BLaER1 (cell line): Measurements from ENCODE around the gene IYD.
A peak's percentile ranks its signal among the peaks of the same experiment; 100 is the strongest.

ENCODE experiments used
- H3K27ac ChIP-seq: shearing (Covaris generic); formaldehyde crosslinking; 2 replicates; pipeline ENCODE4 v1.8.1; 2022
- H3K27me3 ChIP-seq: shearing (Covaris generic); formaldehyde crosslinking; 2 replicates; pipeline ENCODE4 v1.8.1; 2022
- H3K36me3 ChIP-seq: shearing (Covaris generic); formaldehyde crosslinking; 2 replicates; pipeline ENCODE4 v1.8.1; 2022
- H3K4me1 ChIP-seq: shearing (Covaris generic); formaldehyde crosslinking; 2 replicates; pipeline ENCODE4 v1.8.1; 2022
- H3K4me2 ChIP-seq: shearing (Covaris generic); formaldehyde crosslinking; 2 replicates; pipeline ENCODE4 v1.8.1; 2022
- H3K4me3 ChIP-seq: shearing (Covaris generic); formaldehyde crosslinking; 2 replicates; pipeline ENCODE4 v1.8.1; 2022
- H3K9ac ChIP-seq: shearing (Covaris generic); formaldehyde crosslinking; 2 replicates; pipeline ENCODE4 v1.8.1; 2022
- H3K9me3 ChIP-seq: shearing (Covaris generic); formaldehyde crosslinking; 2 replicates; pipeline ENCODE4 v1.8.1; 2022
- H4K20me1 ChIP-seq: shearing (Covaris generic); formaldehyde crosslinking; 2 replicates; pipeline ENCODE4 v1.8.1; 2022
- Cebpa-rat ChIP-seq: shearing (Covaris generic); IDR thresholded peaks from 2 replicates; pipeline ENCODE4 v1.8.1; 2022

IYD gene

GRCh38 chr6:150410906-150411305 lies 42.1 kb downstream of the IYD start:
- Histone ChIP-seq H3K4me2 (no peak overlapping the region), H3K27ac (no peak overlapping the region), H3K27me3 (no peaks in the 10 kb centered on the region), H3K36me3 (no peaks in the 10 kb centered on the region), H4K20me1 (no peaks in the 10 kb centered on the region), H3K4me3 (no peak overlapping the region), H3K9me3 (0 out of 2 replicates have a peak, but pooled peaks cover 4% of the 10 kb centered on the region), H3K9ac (no peak overlapping the region), H3K4me1 (peaks cover 11% of the 10 kb centered on the region)
- TF ChIP-seq Cebpa-rat: no peak

GRCh38 chr6:150412221-150412620 lies 43.4 kb downstream of the IYD start:
- H4K20me1 ChIP-seq: no peaks in the 10 kb centered on the region
- H3K36me3 ChIP-seq: no peaks in the 10 kb centered on the region
- no peak overlapping the region for H3K4me2 ChIP-seq
- 0 out of 2 replicates have a peak, but pooled peaks cover 3% of the 10 kb centered on the region for H3K9me3 ChIP-seq
- H3K27ac ChIP-seq: no peak overlapping the region
- no peaks in the 10 kb centered on the region for H3K27me3 ChIP-seq
- no peak overlapping the region for H3K9ac ChIP-seq
- TF ChIP-seq Cebpa-rat: no peak
- no peak overlapping the region for H3K4me3 ChIP-seq
- peaks cover 11% of the 10 kb centered on the region for H3K4me1 ChIP-seq

GRCh38 chr6:150413198-150413597 lies 44.4 kb downstream of the IYD start:
- H3K9ac ChIP-seq: no peak overlapping the region
- TF ChIP-seq Cebpa-rat: no peak
- no peaks in the 10 kb centered on the region for H3K36me3 ChIP-seq
- H4K20me1 ChIP-seq: no peaks in the 10 kb centered on the region
- H3K4me2 ChIP-seq: no peak overlapping the region
- H3K27ac ChIP-seq: no peak overlapping the region
- no peaks in the 10 kb centered on the region for H3K27me3 ChIP-seq
- H3K9me3 ChIP-seq: 0 out of 2 replicates have a peak, but pooled peaks cover 3% of the 10 kb centered on the region
- peaks cover 11% of the 10 kb centered on the region for H3K4me1 ChIP-seq
- no peak overlapping the region for H3K4me3 ChIP-seq

- 0 out of 2 replicates have a peak, but pooled peaks cover 3% of the 10 kb centered on the region for H3K9me3 ChIP-seq
- H4K20me1 ChIP-seq: no peaks in the 10 kb centered on the region
- H3K27me3 ChIP-seq: no peaks in the 10 kb centered on the region
- peaks cover 15% of the 10 kb centered on the region for H3K4me1 ChIP-seq
- no peak overlapping the region for H3K4me3 ChIP-seq
- no peak overlapping the region for H3K9ac ChIP-seq
- no peaks in the 10 kb centered on the region for H3K36me3 ChIP-seq
- no peak overlapping the region for H3K4me2 ChIP-seq
- no peak for TF ChIP-seq Cebpa-rat
- H3K27ac ChIP-seq: no peak overlapping the region
These were observed 45.0 kb downstream of the IYD start for GRCh38 chr6:150413781-150414281.

- no peaks in the 10 kb centered on the region for H3K36me3 ChIP-seq
- peaks cover 9% of the 10 kb centered on the region; the same call in 1 of the 2 replicates for H3K4me1 ChIP-seq
- no peak overlapping the region for H3K9ac ChIP-seq
- H3K4me2 ChIP-seq: no peak overlapping the region
- no peak overlapping the region for H3K27ac ChIP-seq
- no peak overlapping the region for H3K4me3 ChIP-seq
- no peak for TF ChIP-seq Cebpa-rat
- H4K20me1 ChIP-seq: no peaks in the 10 kb centered on the region
- H3K27me3 ChIP-seq: no peaks in the 10 kb centered on the region
- H3K9me3 ChIP-seq: 0 out of 2 replicates have a peak, but pooled peaks cover 7% of the 10 kb centered on the region
These were observed 47.3 kb downstream of the IYD start for GRCh38 chr6:150416128-150416527.

- Histone ChIP-seq H3K27ac (no peak overlapping the region), H4K20me1 (no peaks in the 10 kb centered on the region), H3K4me1 (peaks cover 9% of the 10 kb centered on the region; the same call in 1 of the 2 replicates), H3K9me3 (0 out of 2 replicates have a peak, but pooled peaks cover 7% of the 10 kb centered on the region), H3K4me2 (no peak overlapping the region), H3K9ac (no peak overlapping the region), H3K27me3 (no peaks in the 10 kb centered on the region), H3K4me3 (no peak overlapping the region), H3K36me3 (no peaks in the 10 kb centered on the region)
- TF ChIP-seq Cebpa-rat: no peak
These were observed 48.4 kb downstream of the IYD start for GRCh38 chr6:150417250-150417649.

- peak overlapping the region; percentile 27; the same call in 1 of the 2 replicates for H3K9ac ChIP-seq
- peaks cover 9% of the 10 kb centered on the region; the same call in 1 of the 2 replicates for H3K4me1 ChIP-seq
- no peak overlapping the region for H3K27ac ChIP-seq
- H3K9me3 ChIP-seq: peaks cover 13% of the 10 kb centered on the region; the same call in 1 of the 2 replicates
- no peaks in the 10 kb centered on the region for H3K27me3 ChIP-seq
- peak overlapping the region; percentile 58; the same call in 1 of the 2 replicates for H3K4me3 ChIP-seq
- H4K20me1 ChIP-seq: no peaks in the 10 kb centered on the region
- TF ChIP-seq Cebpa-rat: no peak
- no peaks in the 10 kb centered on the region for H3K36me3 ChIP-seq
- peak overlapping the region; percentile 75 for H3K4me2 ChIP-seq
These were observed 49.4 kb downstream of the IYD start for GRCh38 chr6:150417899-150418826.

- Histone ChIP-seq H3K27ac (no peak overlapping the region), H3K4me3 (peak overlapping the region; percentile 58)
- no peak for TF ChIP-seq Cebpa-rat
These were observed 50.2 kb downstream of the IYD start for GRCh38 chr6:150418827-150419594.

GRCh38 chr6:150420428-150420827 lies 51.6 kb downstream of the IYD start:
- Histone ChIP-seq H4K20me1 (no peaks in the 10 kb centered on the region), H3K9ac (no peak overlapping the region), H3K4me1 (peaks cover 9% of the 10 kb centered on the region; the same call in 1 of the 2 replicates), H3K4me2 (no peak overlapping the region), H3K9me3 (peaks cover 33% of the 10 kb centered on the region), H3K36me3 (no peaks in the 10 kb centered on the region), H3K4me3 (no peak overlapping the region), H3K27ac (no peak overlapping the region), H3K27me3 (no peaks in the 10 kb centered on the region)
- no peak for TF ChIP-seq Cebpa-rat

More at GRCh38 chr6:150418827-150419594, 50.2 kb downstream of the IYD start:
- Histone ChIP-seq H4K20me1 (no peaks in the 10 kb centered on the region), H3K9ac (peak overlapping the region; percentile 27; the same call in 1 of the 2 replicates), H3K4me2 (peak overlapping the region; percentile 75), H3K27me3 (no peaks in the 10 kb centered on the region), H3K4me1 (peaks cover 9% of the 10 kb centered on the region; the same call in 1 of the 2 replicates), H3K36me3 (no peaks in the 10 kb centered on the region), H3K9me3 (peaks cover 19% of the 10 kb centered on the region)
